ENCODE data around the gene GGT5. TPM values are rescaled to one million over a fixed set of nuclear protein-coding genes. Genes with fewer than 3 reads are reported as not detected.
"Not testable (repeated sequence)": the region's sequence is repeated elsewhere in the genome, so short reads cannot be mapped to it uniquely, and the experiment has no call there.

The GGT5 gene
- total RNA-seq (10 to 100 TPM in 4 of 5 donors, 1 to 10 TPM in 1; 9.9 to 48.8 (median 29.0) TPM), polyA plus RNA-seq (10 to 100 TPM; 17.0 to 22.6 (median 18.2) TPM)
- long read RNA-seq, donor 1, full-length matches to known transcripts, result 1 of 1 reads
- long read RNA-seq, donor 1, partial matches to known transcripts, result 0 of 1 reads
- long read RNA-seq, donor 1, other reads (novel, unspliced or antisense), result 0 of 1 reads
- long read RNA-seq, donor 2, full-length matches to known transcripts, result 2 of 2 reads
- long read RNA-seq, donor 2, partial matches to known transcripts, result 0 of 2 reads
- long read RNA-seq, donor 2, other reads (novel, unspliced or antisense), result 0 of 2 reads
- long read RNA-seq, donor 3, result 0 reads
- long read RNA-seq, donor 4, result 0 reads
- long read RNA-seq, donor 5, partial matches to known transcripts, result 0 of 1 reads
- long read RNA-seq, donor 5, other reads (novel, unspliced or antisense), result 0 of 1 reads
- long read RNA-seq, donor 6, result 0 reads
- long read RNA-seq, donor 7, full-length matches to known transcripts, result 3 of 3 reads
- long read RNA-seq, donor 7, partial matches to known transcripts, result 0 of 3 reads
- long read RNA-seq, donor 7, other reads (novel, unspliced or antisense), result 0 of 3 reads
- long read RNA-seq, donor 8, partial matches to known transcripts, result 0 of 2 reads
- long read RNA-seq, donor 8, other reads (novel, unspliced or antisense), result 0 of 2 reads
- long read RNA-seq, donor 9, partial matches to known transcripts, result 0 of 1 reads
- long read RNA-seq, donor 9, other reads (novel, unspliced or antisense), result 0 of 1 reads
- long read RNA-seq, donor 10, result 0 reads

GRCh38 chr22:24245030-24245431 is at the start of gene GGT5:
Gene GGT5 (minus strand): TSS chr22:24245082. CDS start chr22:24244725, 357 bp downstream.
- WGBS, 5 donors, result 10 to 47% (median 23%) methylated on average over 6 to 12 of the region's 12 CpGs

GRCh38 chr22:24292202-24292830 is 47.4 kb upstream of the GGT5 start:
- H3K4me3 ChIP-seq; H3K9me3 ChIP-seq; intact Hi-C loops (cut with DNase I; ENCODE audit: low total_unique reads); DNase-seq; H3K27me3 ChIP-seq; H3K36me3 ChIP-seq: not testable (repeated sequence)
- Histone ChIP-seq H3K4me1 (peaks cover 18 to 65% (median 40%) of the 10 kb centered on the region in 4 donors), H3K27ac (peak overlapping the region in 1 of 5 donors; percentile 69)
- 60 to 100% (median 93%) methylated on average over 1 to 3 of the region's 3 CpGs for WGBS, 5 donors

More at GRCh38 chr22:24245030-24245431, at the start of gene GGT5:
- H3K27ac ChIP-seq, result peak within 1 kb of the TSS; percentile 70 to 88 (median 85)
- H3K9me3 ChIP-seq, H3K36me3 ChIP-seq, H3K27me3 ChIP-seq: not testable (repeated sequence)
- DNase-seq, result peak; percentile 38 to 70
- peak within 1 kb of the TSS; percentile 19 to 44 (median 32) for H3K4me3 ChIP-seq
- intact Hi-C loops (cut with DNase I; ENCODE audit: low total_unique reads), result loop anchor here (10.0 kb wide), 1 partner anchor 60 kb away; the partner anchor contains the start of gene SUSD2
- H3K4me1 ChIP-seq, result peaks cover 21 to 59% (median 36%) of the 10 kb centered on the region in 4 donors

GRCh38 chr22:24291515-24292201 is 46.8 kb upstream of the GGT5 start:
- intact Hi-C loops (cut with DNase I; ENCODE audit: low total_unique reads), result no loop called here
- no peak overlapping the region for H3K4me3 ChIP-seq
- DNase-seq, result no peak
- no peaks in the 10 kb centered on the region for H3K9me3 ChIP-seq
- no peaks in the 10 kb centered on the region for H3K36me3 ChIP-seq
- no peak for TF ChIP-seq POLR2A (IDR thresholded peaks at IDR 0.05)
- no peak for TF ChIP-seq CTCF (IDR thresholded peaks at IDR 0.05)
- TF ChIP-seq POLR2AphosphoS5 (IDR thresholded peaks at IDR 0.05), result no peak
- no peak for TF ChIP-seq EP300 (IDR thresholded peaks at IDR 0.05)
- 83 to 90% (median 87%) methylated on average over 3 of the region's 3 CpGs for WGBS, 5 donors
- H3K27ac ChIP-seq, result peak overlapping the region in 1 of 5 donors; percentile 69
- H3K4me1 ChIP-seq, result peaks cover 18 to 71% (median 42%) of the 10 kb centered on the region in 4 donors
- no peaks in the 10 kb centered on the region for H3K27me3 ChIP-seq

- Histone ChIP-seq H3K4me3 (no peak overlapping the region), H3K36me3 (no peaks in the 10 kb centered on the region), H3K27ac (peak overlapping the region in 3 of 5 donors; percentile 54 to 69 (median 56)), H3K9me3 (no peaks in the 10 kb centered on the region), H3K4me1 (peaks cover 18 to 75% (median 48%) of the 10 kb centered on the region in 4 donors), H3K27me3 (no peaks in the 10 kb centered on the region)
- TF ChIP-seq POLR2AphosphoS5 (IDR thresholded peaks at IDR 0.05) (no peak), EP300 (IDR thresholded peaks at IDR 0.05) (no peak), CTCF (IDR thresholded peaks at IDR 0.05) (no peak), POLR2A (IDR thresholded peaks at IDR 0.05) (no peak)
- no peak for DNase-seq
- intact Hi-C loops (cut with DNase I; ENCODE audit: low total_unique reads), result no loop called here
Measured at GRCh38 chr22:24290459-24290858, 45.6 kb upstream of the GGT5 start.

- no peaks in the 10 kb centered on the region for H3K9me3 ChIP-seq
- no peaks in the 10 kb centered on the region for H3K27me3 ChIP-seq
- no peak for DNase-seq
- H3K4me3 ChIP-seq, result no peak overlapping the region
- H3K4me1 ChIP-seq, result peaks cover 18 to 80% (median 52%) of the 10 kb centered on the region in 4 donors
- TF ChIP-seq CTCF (IDR thresholded peaks at IDR 0.05) (no peak), POLR2AphosphoS5 (IDR thresholded peaks at IDR 0.05) (no peak), POLR2A (IDR thresholded peaks at IDR 0.05) (no peak), EP300 (IDR thresholded peaks at IDR 0.05) (no peak)
- 23 to 39% (median 28%) methylated on average over 4 of the region's 4 CpGs for WGBS, 5 donors
- intact Hi-C loops (cut with DNase I; ENCODE audit: low total_unique reads), result no loop called here
- no peaks in the 10 kb centered on the region for H3K36me3 ChIP-seq
- peak overlapping the region in 4 of 5 donors; percentile 54 to 71 (median 62) for H3K27ac ChIP-seq
Measured at GRCh38 chr22:24289741-24290163, 44.9 kb upstream of the GGT5 start.
